HL-60/S4 (cell line): Measurements from ENCODE around the gene TRAPPC14.
"Not testable (repeated sequence)": the region's sequence is repeated elsewhere in the genome, so short reads cannot be mapped to it uniquely, and the experiment has no call there.

Experiments used
- in situ Hi-C: fragments of 300-500 bp; cut with MboI; formaldehyde crosslinking; loops from 2 replicates; pipeline ENCODE4 v1.14.3; 2022; ENCODE audit warnings: low sequenced_read_pairs

TRAPPC14 gene

GRCh38 chr7:100158229-100159098 lies at the start of gene TRAPPC14:
Gene TRAPPC14, minus strand, starts transcription at chr7:100158723. Its CDS starts 224 bp downstream, at chr7:100158499.
- in situ Hi-C loops: no loop called here

GRCh38 chr7:100204454-100204853 lies 45.9 kb upstream of the TRAPPC14 start:
- in situ Hi-C loops: loop anchor here (5.0 to 25.0 kb wide), 2 partner anchors 67 to 217 kb away; partner anchors contain the start of gene AZGP1

- in situ Hi-C loops: loop anchor here (5.0 to 25.0 kb wide), 2 partner anchors 63 to 213 kb away; partner anchors contain the start of gene AZGP1
These were observed 42.2 kb upstream of the TRAPPC14 start for GRCh38 chr7:100200693-100201092.

- in situ Hi-C loops: no loop called here
These were observed 39.7 kb upstream of the TRAPPC14 start for GRCh38 chr7:100198266-100198665.

- in situ Hi-C loops: not testable (repeated sequence)
These were observed 37.4 kb upstream of the TRAPPC14 start for GRCh38 chr7:100195901-100196322.

GRCh38 chr7:100195222-100195621 lies 36.7 kb upstream of the TRAPPC14 start:
- in situ Hi-C loops: no loop called here

GRCh38 chr7:100192969-100193368 lies 34.4 kb upstream of the TRAPPC14 start:
- in situ Hi-C loops: no loop called here

GRCh38 chr7:100192281-100192862 lies 33.8 kb upstream of the TRAPPC14 start:
- in situ Hi-C loops: not testable (repeated sequence)

- in situ Hi-C loops: no loop called here
These were observed 33.3 kb upstream of the TRAPPC14 start for GRCh38 chr7:100191775-100192174.

GRCh38 chr7:100190048-100190711 lies 31.7 kb upstream of the TRAPPC14 start:
- in situ Hi-C loops: no loop called here

GRCh38 chr7:100189061-100189460 lies 30.5 kb upstream of the TRAPPC14 start:
- in situ Hi-C loops: no loop called here

GRCh38 chr7:100185726-100186125 lies 27.2 kb upstream of the TRAPPC14 start:
- in situ Hi-C loops: no loop called here

GRCh38 chr7:100183090-100183489 lies 24.6 kb upstream of the TRAPPC14 start:
- in situ Hi-C loops: not testable (repeated sequence)

GRCh38 chr7:100182616-100183015 lies 24.1 kb upstream of the TRAPPC14 start:
- in situ Hi-C loops: not testable (repeated sequence)

- in situ Hi-C loops: not testable (repeated sequence)
These were observed 21.6 kb upstream of the TRAPPC14 start for GRCh38 chr7:100180084-100180483.

- in situ Hi-C loops: no loop called here
These were observed 18.8 kb upstream of the TRAPPC14 start, which contains the start of the genes GPC2 and STAG3 for GRCh38 chr7:100177045-100178001. Gene GPC2, minus strand, starts transcription at chr7:100177381. Its CDS starts 182 bp downstream, at chr7:100177199. Gene STAG3, plus strand, starts transcription at chr7:100177918. Its CDS starts 2,639 bp downstream, at chr7:100180557.

- in situ Hi-C loops: no loop called here
These were observed 17.8 kb upstream of the TRAPPC14 start for GRCh38 chr7:100176096-100177044.

- in situ Hi-C loops: no loop called here
These were observed 16.9 kb upstream of the TRAPPC14 start for GRCh38 chr7:100175296-100175935.
